HG03442 (cell line): ENCODE data around the gene TGM4.
"Not testable (repeated sequence)": the region's sequence is repeated elsewhere in the genome, so short reads cannot be mapped to it uniquely, and the experiment has no call there.

Source experiments
- ATAC-seq: cut with Tn5 transposase; IDR thresholded peaks from one replicate; pipeline ENCODE4 v1.9.1; 2021; ENCODE audit warnings: mild to moderate bottlenecking, moderate library complexity; ENCODE audit not compliant: unreplicated experiment

TGM4 gene

DNA sequence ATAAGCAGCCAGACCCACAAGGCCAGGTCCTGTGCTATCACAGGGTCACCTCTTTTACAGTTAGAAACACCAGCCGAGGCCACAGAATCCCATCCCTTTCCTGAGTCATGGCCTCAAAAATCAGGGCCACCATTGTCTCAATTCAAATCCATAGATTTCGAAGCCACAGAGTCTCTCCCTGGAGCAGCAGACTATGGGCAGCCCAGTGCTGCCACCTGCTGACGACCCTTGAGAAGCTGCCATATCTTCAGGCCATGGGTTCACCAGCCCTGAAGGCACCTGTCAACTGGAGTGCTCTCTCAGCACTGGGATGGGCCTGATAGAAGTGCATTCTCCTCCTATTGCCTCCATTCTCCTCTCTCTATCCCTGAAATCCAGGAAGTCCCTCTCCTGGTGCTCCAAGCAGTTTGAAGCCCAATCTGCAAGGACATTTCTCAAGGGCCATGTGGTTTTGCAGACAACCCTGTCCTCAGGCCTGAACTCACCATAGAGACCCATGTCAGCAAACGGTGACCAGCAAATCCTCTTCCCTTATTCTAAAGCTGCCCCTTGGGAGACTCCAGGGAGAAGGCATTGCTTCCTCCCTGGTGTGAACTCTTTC is 39.6 kb downstream of the TGM4 start:
- ATAC-seq = no peak

DNA sequence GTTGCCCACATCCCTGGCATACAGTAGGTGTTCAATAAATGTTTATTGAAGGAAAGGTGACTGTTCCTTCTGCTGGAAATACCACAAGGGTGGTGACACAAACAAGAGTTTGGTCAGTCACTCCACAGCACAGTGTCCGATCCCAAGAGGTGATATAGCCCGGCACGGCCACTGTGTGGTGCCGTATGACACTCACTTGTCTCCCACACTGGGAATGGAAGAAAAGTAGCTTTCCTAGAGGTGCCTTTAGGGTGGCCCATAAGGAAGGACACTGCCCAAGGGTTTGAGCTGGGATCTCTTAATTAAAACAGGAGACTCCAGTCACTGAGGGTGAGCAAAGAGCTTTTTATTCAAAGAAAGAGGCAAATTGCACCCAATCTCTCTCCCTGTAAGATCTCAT is 40.5 kb downstream of the TGM4 start:
- no peak for ATAC-seq

DNA sequence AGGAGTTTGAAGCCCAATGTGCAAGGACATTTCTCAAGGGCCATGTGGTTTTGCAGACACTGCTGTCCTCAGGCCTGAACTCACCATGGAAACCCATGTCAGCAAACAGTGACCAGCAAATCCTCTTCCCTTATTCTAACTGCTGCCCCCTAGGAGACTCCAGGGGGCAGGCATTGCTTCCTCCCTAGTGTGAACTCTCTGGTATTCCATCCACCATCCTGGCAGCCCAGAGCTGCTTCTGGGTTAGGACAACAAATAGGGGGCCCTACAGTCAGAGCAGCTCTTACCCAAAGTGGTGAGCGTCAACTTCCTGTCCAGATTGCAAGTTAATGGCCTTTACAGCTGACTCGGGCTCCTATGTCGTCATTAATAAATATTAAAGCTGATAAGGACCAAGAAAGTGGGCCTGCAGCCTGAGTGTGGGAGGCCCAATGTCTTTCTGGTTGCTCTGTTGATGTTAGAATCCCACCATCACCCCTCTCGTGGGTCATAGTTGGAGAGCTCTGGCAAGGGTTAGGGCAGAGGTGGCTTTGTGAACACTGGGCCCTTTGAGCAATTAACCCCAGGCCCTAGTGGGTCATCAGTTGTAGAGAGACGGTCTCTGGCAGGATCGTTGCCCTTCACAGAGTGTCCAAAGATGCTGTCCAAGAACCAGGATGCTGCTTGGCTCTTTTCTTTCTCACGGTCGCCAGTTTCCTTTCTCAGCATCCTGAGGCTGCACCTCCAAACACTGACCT is 41.5 kb downstream of the TGM4 start:
- no peak for ATAC-seq

DNA sequence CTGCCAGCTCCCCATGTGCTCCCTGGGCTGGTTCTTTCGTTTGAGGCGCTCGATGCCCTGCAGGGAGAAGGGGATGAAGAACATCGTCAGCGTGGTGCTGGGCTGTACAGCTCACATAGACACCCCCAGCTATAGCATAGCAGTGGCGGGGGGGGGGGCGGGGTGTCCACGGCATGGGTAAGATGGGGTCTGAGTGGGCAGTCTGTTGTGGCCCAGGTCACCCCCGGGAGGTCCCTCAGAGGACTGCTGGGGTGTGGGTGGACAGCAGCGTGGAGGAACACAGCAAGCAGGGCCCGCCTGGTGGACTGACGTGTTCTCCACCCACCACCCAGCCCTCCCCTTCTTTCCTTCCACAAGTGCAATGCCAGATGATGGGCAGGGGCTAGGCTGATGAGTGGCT is 43.7 kb downstream of the TGM4 start:
- no peak for ATAC-seq

DNA sequence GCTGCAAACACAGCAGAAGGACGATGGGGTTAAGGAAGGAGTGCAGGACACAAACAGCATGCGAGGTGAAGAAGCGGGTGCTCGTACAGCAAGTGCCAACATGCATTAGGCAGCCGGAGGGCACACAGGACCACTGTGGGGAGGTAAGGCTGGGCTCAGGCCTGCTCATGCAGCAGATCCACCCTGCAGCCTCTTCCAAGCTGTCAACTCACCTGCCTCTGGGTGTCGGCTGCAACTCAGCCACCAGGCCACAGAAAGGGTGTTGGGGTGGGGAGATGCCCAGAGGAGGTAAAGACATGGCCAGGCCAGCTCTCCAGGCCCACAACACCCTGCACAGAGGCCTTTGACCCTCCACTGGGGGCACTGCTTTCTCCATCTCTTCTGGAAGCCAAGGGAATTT is 44.2 kb downstream of the TGM4 start:
- no peak for ATAC-seq

DNA sequence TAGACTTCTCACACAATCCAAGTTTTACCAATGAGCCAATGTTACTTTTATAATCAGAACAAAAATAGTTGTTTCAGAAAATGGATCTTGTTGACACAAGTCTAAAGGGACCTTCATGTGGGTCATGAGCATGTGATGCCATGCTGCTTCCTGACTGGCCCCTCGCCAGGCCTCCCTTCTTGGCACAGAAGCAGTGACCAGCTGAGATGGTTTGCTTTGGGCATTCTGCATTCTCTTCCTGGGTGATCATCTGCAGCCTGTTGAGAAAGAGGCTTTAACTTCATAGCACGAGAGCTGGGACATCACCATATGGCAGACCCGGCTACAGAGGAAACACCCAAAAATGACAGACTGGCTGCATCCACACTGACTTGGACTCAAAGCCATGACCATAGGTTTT is 45.7 kb downstream of the TGM4 start:
- no peak for ATAC-seq

DNA sequence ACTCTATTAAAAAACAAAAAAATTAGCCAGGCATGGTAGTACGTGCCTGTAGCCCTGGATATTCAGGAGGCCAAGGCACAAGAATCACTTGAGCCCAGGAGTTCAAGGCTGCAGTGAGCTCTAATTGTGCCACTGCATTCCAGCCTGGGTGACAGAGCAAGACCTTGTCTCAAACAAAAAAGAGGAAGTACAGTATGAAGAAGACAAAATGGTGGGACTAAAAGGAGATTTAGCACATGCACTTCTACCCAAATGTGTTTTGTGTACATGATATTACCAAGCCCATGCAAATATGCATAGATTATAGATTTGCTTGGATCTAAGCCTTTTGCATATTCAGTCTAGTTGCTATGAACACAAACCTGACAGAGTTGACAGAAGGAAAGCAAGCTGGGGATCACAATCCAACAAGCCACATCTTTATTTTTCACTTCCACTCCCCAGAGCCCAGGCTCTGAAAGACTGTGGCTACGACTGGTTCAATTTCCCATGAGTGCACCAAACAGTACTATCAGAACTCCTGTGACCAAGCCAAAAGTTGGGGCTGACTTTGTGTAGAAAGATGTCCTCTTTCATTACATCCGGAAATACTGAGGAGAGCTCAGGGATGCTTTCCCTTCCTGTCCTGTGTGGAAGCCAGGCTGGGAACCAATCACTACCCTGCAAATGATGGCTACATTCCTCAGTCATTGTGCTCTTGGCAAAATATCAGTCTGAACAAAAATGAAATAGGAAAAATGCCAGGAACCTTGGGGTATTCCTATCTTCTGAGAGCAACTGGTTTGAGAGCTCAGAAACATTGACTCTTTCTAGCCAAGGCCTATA is 49.4 kb downstream of the TGM4 start:
- ATAC-seq = no peak

DNA sequence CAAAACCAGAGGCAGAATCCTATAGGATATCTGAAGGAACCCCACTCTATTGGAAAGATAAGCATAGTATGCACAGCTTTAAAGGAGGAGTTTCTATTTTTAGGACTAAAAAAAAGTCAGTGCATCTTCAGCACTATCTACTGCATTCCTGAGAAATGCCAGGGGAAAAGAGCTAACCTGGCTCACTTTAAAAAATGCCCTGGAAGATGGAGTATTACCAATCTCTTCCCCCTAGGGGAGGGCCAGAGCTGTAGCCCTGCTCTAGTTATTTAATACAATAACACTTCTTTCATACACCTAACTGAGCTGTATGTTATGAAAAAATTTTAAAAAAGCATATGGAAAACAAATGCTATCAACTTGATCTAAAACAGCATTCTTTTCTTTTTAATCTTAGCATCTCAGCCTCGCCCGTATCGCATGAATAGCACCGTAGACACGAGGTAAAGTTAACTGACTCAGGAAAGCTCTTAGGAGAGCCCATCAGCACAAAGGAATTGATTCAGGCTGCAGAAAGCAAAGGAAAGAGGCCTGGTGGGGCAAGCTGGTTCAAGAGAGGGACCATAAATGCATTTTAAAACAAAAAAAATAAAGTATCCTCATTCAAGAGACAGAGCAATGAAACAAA is 50.2 kb downstream of the TGM4 start:
- no peak for ATAC-seq

DNA sequence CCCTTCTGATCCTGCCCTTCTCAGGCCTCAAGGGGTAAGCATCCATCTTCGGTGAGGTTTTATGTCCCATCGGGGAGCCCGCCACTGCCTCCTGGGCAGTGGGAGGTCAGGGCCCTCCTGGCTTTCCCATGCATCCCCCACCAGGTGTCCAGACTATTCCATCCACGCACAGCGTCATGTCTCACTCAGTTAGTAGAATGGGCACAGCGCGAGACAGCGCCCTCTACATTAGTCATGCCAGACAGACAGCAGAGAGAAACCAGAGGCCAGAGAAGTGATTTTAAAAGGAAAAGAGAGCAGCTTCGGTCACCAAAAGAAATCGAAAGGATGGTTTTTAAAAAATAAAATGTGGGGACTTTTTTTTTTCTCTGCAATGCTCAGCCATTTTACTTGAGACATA is 51.8 kb downstream of the TGM4 start:
- no peak for ATAC-seq

DNA sequence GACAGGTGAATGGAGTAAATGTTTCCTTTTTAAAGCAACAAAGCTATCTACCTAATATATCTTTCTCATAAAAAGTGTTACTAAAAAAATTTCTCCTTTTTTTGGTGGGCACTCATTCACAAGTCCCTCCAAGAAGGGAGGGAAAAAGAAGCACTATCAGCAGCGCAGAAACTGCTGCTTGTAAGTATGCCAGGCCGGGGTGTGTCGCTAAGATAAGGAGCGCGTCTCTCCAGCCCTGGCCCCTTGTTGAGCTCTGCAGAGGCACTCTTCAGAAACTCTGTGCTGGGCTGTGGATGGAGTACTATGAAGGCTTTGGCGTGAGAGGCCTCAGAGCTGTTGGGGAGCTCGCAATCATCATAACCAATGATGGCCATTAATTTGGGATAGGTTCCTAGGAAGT is 52.5 kb downstream of the TGM4 start:
- ATAC-seq = no peak

DNA sequence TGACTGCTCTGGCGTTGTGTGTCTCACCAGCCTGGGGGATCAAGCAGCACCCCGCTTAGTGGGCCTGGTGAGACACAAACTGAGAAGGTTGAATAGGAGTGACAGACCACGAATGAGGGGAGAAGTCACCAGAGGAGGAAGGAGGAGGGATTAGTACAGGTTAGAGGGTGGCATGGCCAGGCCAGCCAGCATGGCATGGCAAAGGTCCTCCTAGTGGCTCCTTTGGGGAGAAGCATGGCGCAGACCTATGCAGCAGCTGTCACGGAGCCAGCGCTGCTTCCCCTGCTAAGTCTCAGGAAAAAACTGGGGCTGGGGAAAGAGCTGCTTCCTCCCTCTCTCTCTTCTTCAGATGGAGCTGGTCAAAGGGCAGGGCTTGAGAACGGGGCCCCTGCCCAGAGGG is 53.0 kb downstream of the TGM4 start:
- ATAC-seq = no peak

DNA sequence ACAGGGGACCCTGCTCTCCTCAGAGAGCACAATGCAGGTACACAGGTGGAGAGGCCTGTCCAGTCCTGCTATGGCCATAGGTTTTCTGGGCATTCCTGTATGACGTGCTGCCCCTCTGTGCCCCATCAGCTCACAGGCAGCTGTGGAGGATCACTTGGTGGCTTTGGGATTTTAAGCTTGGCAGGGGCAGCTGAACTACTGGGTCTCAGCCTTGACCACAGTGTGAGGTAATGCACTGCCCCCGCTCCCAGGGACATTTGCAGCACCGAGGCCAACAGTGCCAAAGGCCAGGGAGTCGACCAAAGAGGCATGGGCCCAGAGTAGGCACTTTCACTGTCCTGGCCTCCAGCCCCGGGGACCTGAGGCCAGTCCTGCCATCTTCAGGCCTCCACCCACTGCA is 55.4 kb downstream of the TGM4 start:
- no peak for ATAC-seq

DNA sequence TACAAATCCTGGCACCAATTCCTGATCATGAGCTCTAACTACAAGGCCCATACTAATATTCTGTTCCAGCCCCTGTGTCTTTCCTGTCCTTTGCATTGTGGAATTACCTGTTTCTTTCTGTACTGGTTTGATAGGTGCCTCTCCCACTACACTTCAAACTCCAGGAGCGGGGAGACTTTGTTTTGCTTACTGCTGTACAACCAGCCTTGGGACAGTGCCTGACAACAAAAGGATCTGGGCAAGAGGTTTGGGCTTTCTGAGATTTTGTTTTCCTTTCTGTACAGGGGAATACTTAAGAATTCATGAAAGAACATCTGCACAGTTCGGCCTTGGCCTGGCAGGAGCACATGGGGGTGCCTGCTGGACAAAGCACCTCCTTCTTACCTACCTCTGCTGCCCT is 56.5 kb downstream of the TGM4 start:
- ATAC-seq = no peak

DNA sequence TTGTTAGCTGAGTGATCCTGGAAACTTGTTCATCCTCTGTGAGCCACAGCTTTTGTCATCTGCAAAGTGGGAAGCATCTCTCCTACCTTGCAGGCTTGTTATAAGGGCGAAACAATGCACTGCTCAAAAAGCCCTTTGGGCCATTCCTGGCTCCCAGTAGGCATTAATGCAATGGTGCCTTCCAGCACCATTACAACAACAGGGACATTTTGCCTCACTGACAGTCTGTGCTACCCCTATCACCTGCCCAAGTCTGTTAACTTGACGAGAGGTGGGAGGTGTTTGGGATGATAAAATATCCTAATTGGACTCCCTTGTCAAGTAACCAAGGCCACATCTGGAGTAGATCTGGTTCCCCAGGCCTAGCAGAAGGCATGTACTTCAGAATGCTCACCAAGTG is 57.4 kb downstream of the TGM4 start:
- ATAC-seq = no peak

DNA sequence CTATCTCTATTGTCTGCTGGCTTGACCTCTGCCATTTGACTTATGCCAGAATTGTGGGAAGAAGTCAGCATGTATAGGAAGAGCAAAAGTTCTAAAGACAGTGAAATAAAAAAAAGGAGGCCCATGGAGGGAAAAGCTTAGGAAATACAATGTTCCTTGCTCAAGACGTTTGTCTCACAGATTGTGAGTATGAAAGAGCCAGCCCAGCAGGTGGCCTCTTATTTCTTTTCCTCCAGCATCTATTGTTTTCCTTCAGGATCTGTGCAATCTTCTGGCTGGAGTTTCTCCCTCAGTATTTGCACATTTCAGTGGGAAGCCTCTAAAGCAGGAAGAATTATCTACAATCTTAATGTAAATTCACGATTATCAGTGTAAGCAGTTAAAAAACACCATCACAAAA is 57.9 kb downstream of the TGM4 start:
- no peak for ATAC-seq

DNA sequence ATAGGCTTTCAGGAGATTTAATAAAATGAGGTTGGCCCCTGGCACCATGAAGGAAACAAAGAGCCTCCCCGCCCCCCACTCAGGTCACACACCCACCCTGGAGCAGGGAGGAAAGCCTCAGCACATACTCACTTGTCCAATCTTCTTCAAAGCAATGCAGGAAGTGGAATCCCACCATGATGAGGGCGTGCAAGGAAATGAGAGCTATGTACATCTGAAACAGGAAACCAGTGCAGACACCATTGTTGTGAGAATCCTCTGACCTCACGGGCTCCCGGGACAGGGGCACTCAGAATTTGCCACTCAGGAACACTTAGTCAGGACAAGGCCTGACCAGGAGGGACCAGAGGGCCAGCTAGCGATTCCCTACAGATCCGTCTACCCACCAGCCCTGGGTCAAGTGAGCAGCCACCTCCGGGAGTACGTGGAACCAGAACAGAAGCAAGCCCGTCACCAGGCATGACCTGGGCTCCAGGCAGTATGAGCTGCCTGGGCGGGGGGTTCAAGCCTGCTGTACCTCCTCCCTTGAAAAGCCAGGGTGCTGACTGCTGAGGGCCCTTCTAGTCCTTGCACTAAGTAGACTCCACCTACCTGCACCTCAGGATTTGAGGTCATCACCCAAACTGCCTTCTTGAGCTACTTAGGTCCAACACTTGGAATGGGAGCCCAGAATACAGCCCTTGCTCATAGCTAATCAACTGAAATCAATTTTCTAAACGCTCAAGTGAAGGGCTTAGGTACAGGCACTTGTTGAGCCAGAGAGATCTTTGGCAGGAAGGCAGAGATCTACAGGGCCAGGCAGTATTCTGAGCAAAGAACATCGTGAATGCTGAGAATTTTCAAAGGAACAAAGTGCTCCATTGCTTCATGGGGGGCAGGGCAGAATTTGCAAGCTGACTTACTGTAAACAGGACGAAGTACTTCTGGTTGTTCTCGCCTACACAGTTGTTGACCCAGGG is 58.9 kb downstream of the TGM4 start:
- no peak for ATAC-seq

DNA sequence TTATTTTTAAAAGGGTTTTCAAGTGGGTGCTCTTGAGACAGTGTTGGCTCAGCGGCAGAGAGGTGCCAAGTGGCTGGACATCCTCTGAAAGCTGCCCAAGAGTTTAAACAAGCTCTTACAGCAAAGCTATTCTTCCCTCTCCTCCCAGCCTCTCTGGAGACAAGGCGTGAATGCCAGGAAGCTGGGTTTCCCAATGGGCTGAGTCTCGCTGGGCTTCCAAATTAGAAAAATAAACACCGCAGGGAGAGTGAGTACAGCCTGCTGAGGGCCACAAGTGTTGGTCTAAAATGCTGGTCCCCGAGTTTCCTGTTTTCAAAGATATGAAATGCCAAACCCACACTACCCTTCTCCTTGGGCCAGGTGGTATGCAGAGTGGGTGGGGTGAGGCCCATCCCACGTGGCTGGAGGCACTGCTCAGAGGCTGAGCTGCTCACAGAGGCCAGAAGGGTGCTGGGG is 65.2 kb downstream of the TGM4 start:
- ATAC-seq = no peak

DNA sequence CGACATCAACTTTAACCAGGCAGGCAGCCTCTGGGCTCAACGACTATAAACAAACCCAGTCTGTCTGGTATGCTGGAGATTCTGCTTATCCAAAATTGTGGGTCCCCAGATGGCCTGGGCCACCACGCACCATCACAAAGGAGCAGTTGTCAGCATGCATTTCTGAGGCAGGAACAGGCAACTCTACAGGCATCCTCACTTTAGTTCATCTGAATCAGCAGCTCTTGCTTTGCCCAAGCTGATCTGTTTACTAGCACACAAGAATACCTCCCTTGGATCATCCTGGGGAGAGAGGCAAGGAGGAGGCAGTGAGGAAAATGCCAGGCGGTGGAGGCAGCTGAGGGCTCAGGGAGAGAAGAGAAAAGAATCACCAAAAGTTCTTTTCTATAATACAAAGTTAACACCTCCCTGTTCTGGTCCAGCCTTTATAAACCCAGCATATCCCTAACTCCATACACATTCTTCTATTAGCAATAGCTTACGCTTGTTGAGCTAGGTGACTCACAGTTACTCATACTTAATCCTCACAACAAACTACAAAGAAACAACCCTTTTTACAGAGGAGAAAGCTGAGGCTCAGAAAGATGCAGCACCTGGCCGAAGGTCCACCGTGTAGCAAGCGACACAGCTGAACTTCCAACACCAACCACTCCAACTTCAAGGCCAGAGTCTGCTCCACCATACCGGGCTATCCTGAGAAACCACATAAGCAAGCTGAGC is 68.0 kb downstream of the TGM4 start:
- no peak for ATAC-seq

DNA sequence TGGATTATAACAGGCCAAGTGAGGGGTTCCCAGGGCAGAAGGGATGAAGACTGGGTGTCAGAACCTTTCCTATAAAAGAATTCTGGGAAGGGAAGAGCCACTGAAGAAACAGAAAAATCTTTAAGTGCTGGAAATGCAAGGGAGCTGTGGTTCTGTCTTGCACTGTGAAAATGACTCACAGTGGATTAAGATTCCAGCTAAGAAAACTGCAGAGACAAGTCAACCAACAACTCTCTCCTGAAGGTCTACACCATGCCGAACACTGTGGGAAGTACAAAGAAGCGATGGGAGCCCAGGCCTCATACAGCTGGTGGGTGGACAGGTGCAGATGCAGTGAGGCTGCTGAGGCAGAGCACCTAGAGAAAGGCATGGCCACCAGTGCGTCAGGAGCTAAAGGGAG is 73.8 kb downstream of the TGM4 start:
- no peak for ATAC-seq

DNA sequence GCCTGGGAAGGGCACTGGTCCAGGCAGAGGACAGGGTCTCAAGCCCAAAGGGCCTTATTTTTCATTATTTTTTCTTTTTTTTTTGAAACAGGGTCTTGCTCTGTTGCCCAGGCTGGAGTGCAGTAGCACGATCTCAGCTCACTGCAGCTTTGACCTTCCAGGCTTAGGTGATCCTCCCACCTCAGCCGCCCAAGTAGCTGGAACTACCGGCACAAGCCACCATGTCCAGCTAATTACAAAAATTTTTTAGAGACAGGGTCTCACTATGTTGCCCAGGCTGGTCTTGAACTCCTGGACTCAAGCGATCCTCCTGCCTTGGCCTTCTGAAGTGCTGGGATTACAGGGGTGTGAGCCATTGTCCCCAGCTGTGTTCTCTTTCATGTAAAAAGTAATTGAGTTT is 75.4 kb downstream of the TGM4 start:
- not testable (repeated sequence) for ATAC-seq
